Activated T-helper 2 cell treated with anti-CD3 and anti-CD28 coated beads, Interferon-gamma antibody, Interleukin-2, Interleukin-4, amounts not matched to agents 10 μg/mL and 5 μg/mL and 100 μg/mL, durations not matched to agents 14 hours and 24 hours and 36 hours (primary cell): ENCODE results near the gene RAB22A. TPM values are rescaled to one million over a fixed set of nuclear protein-coding genes. Genes with fewer than 3 reads are reported as not detected.

Source experiments
- DNase-seq: peaks from one replicate; pipeline ENCODE4 v3.0.0; 2021; ENCODE audit warnings: low spot score
- H3K27ac Mint-ChIP-seq: one replicate; pipeline ENCODE4 v1.8.0; 2021; ENCODE audit warnings: mixed read lengths
- H3K27me3 Mint-ChIP-seq: one replicate; pipeline ENCODE4 v1.8.0; 2021; ENCODE audit warnings: low read depth, mixed read lengths
- H3K36me3 Mint-ChIP-seq: one replicate; pipeline ENCODE4 v1.8.0; 2021; ENCODE audit warnings: low read depth, mixed read lengths
- H3K4me1 Mint-ChIP-seq: one replicate; pipeline ENCODE4 v1.8.0; 2021; ENCODE audit warnings: low read depth, mixed read lengths
- H3K4me3 Mint-ChIP-seq: one replicate; pipeline ENCODE4 v1.8.0; 2021; ENCODE audit warnings: low read depth, mild to moderate bottlenecking, moderate library complexity, mixed read lengths
- H3K9me3 Mint-ChIP-seq: one replicate; pipeline ENCODE4 v1.8.0; 2021; ENCODE audit warnings: mixed read lengths
- intact Hi-C: fragments of 100-400 bp; cut with micrococcal nuclease; formaldehyde crosslinking; loops from one replicate; pipeline ENCODE4 v1.15.1; 2023
- total RNA-seq: library from RNA; stranded (reverse); gene quantifications from 2 replicates; pipeline ENCODE4 v1.2.3, GENCODE V29; 2022

RAB22A gene
- total RNA-seq, 1 donor from 2014 or later = 16.0 TPM

- Mint-ChIP-seq H3K4me1 (peaks cover 25% of the 10 kb centered on the region), H3K9me3 (no peaks in the 10 kb centered on the region), H3K36me3 (peaks cover 43% of the 10 kb centered on the region), H3K27me3 (no peaks in the 10 kb centered on the region), H3K4me3 (no peak overlapping the region), H3K27ac (peak overlapping the region; percentile 54)
- intact Hi-C loops = no loop called here
- no peak for DNase-seq
Observed at GRCh38 chr20:58286729-58287128, 22.8 kb upstream of the RAB22A start.

GRCh38 chr20:58287638-58288037 lies 21.9 kb upstream of the RAB22A start:
- Mint-ChIP-seq H3K36me3 (peaks cover 43% of the 10 kb centered on the region), H3K27me3 (no peaks in the 10 kb centered on the region), H3K27ac (peak overlapping the region; percentile 58), H3K9me3 (no peaks in the 10 kb centered on the region), H3K4me1 (peaks cover 20% of the 10 kb centered on the region), H3K4me3 (no peak overlapping the region)
- DNase-seq = no peak
- intact Hi-C loops = no loop called here

GRCh38 chr20:58289143-58289542 lies 20.4 kb upstream of the RAB22A start:
- no peaks in the 10 kb centered on the region for H3K27me3 Mint-ChIP-seq
- DNase-seq = no peak
- intact Hi-C loops = no loop called here

GRCh38 chr20:58293453-58293852 lies 16.1 kb upstream of the RAB22A start:
- H3K4me3 Mint-ChIP-seq = no peak overlapping the region
- intact Hi-C loops = no loop called here
- no peak for DNase-seq
- peaks cover 14% of the 10 kb centered on the region for H3K36me3 Mint-ChIP-seq
- no peaks in the 10 kb centered on the region for H3K9me3 Mint-ChIP-seq
- no peaks in the 10 kb centered on the region for H3K27me3 Mint-ChIP-seq
- H3K4me1 Mint-ChIP-seq = peaks cover 12% of the 10 kb centered on the region
- no peak overlapping the region for H3K27ac Mint-ChIP-seq

More at GRCh38 chr20:58289143-58289542, 20.4 kb upstream of the RAB22A start:
- Mint-ChIP-seq H3K36me3 (peaks cover 35% of the 10 kb centered on the region), H3K4me1 (peaks cover 18% of the 10 kb centered on the region), H3K27ac (no peak overlapping the region), H3K4me3 (no peak overlapping the region), H3K9me3 (no peaks in the 10 kb centered on the region)

GRCh38 chr20:58294497-58295455 lies 14.7 kb upstream of the RAB22A start:
- no peak overlapping the region for H3K27ac Mint-ChIP-seq
- no peak for DNase-seq

GRCh38 chr20:58296051-58296837 lies 13.3 kb upstream of the RAB22A start:
- Mint-ChIP-seq H3K27ac (no peak overlapping the region), H3K4me3 (no peak overlapping the region), H3K36me3 (peaks cover 12% of the 10 kb centered on the region), H3K9me3 (no peaks in the 10 kb centered on the region), H3K4me1 (peaks cover 12% of the 10 kb centered on the region), H3K27me3 (no peaks in the 10 kb centered on the region)
- no peak for DNase-seq
- intact Hi-C loops = no loop called here

More at GRCh38 chr20:58294497-58295455, 14.7 kb upstream of the RAB22A start:
- Mint-ChIP-seq H3K4me3 (no peak overlapping the region), H3K27me3 (no peaks in the 10 kb centered on the region), H3K9me3 (no peaks in the 10 kb centered on the region), H3K36me3 (peaks cover 8% of the 10 kb centered on the region), H3K4me1 (peaks cover 12% of the 10 kb centered on the region)
- intact Hi-C loops = no loop called here

GRCh38 chr20:58297394-58297793 lies 12.1 kb upstream of the RAB22A start:
- intact Hi-C loops = no loop called here
- no peak for DNase-seq
- H3K36me3 Mint-ChIP-seq = peaks cover 14% of the 10 kb centered on the region
- no peaks in the 10 kb centered on the region for H3K27me3 Mint-ChIP-seq
- H3K9me3 Mint-ChIP-seq = no peaks in the 10 kb centered on the region
- peaks cover 13% of the 10 kb centered on the region for H3K4me1 Mint-ChIP-seq
- H3K4me3 Mint-ChIP-seq = no peak overlapping the region
- H3K27ac Mint-ChIP-seq = no peak overlapping the region

- no peak for DNase-seq
- no peak overlapping the region for H3K27ac Mint-ChIP-seq
- intact Hi-C loops = no loop called here
- no peaks in the 10 kb centered on the region for H3K9me3 Mint-ChIP-seq
- H3K4me1 Mint-ChIP-seq = peaks cover 27% of the 10 kb centered on the region
- H3K36me3 Mint-ChIP-seq = peaks cover 28% of the 10 kb centered on the region
- H3K4me3 Mint-ChIP-seq = no peak overlapping the region
- H3K27me3 Mint-ChIP-seq = no peaks in the 10 kb centered on the region
Observed at GRCh38 chr20:58300321-58300720, 9.2 kb upstream of the RAB22A start.

GRCh38 chr20:58303547-58303946 lies 6.0 kb upstream of the RAB22A start:
- Mint-ChIP-seq H3K4me3 (no peak overlapping the region), H3K27ac (no peak overlapping the region)
- no peak for DNase-seq

GRCh38 chr20:58305061-58305460 lies 4.5 kb upstream of the RAB22A start:
- Mint-ChIP-seq H3K27me3 (no peaks in the 10 kb centered on the region), H3K9me3 (no peaks in the 10 kb centered on the region), H3K36me3 (peaks cover 35% of the 10 kb centered on the region), H3K27ac (peak overlapping the region; percentile 88), H3K4me3 (no peak overlapping the region), H3K4me1 (peaks cover 47% of the 10 kb centered on the region)
- no peak for DNase-seq
- intact Hi-C loops = loop anchor here (1.0 to 5.0 kb wide), 4 partner anchors 36 to 587 kb away; no protein-coding TSS in a partner anchor

More at GRCh38 chr20:58303547-58303946, 6.0 kb upstream of the RAB22A start:
- H3K27me3 Mint-ChIP-seq = no peaks in the 10 kb centered on the region
- H3K4me1 Mint-ChIP-seq = peaks cover 46% of the 10 kb centered on the region
- H3K36me3 Mint-ChIP-seq = peaks cover 35% of the 10 kb centered on the region
- intact Hi-C loops = no loop called here
- no peaks in the 10 kb centered on the region for H3K9me3 Mint-ChIP-seq

GRCh38 chr20:58306421-58307261 lies 2.9 kb upstream of the RAB22A start:
- intact Hi-C loops = loop anchor here (1.0 to 5.0 kb wide), 5 partner anchors 34 to 586 kb away; no protein-coding TSS in a partner anchor
- Mint-ChIP-seq H3K9me3 (no peaks in the 10 kb centered on the region), H3K36me3 (peaks cover 35% of the 10 kb centered on the region), H3K4me3 (peak overlapping the region; percentile 53), H3K27ac (peak overlapping the region; percentile 88), H3K4me1 (peaks cover 54% of the 10 kb centered on the region), H3K27me3 (no peaks in the 10 kb centered on the region)
- DNase-seq = peak; percentile 59

GRCh38 chr20:58307270-58307669 lies 2.2 kb upstream of the RAB22A start:
- DNase-seq = no peak
- Mint-ChIP-seq H3K27me3 (no peaks in the 10 kb centered on the region), H3K27ac (peak overlapping the region; percentile 88), H3K9me3 (no peaks in the 10 kb centered on the region), H3K36me3 (peaks cover 34% of the 10 kb centered on the region), H3K4me3 (peak overlapping the region; percentile 53), H3K4me1 (peaks cover 55% of the 10 kb centered on the region)
- intact Hi-C loops = loop anchor here (5.0 kb wide), 3 partner anchors 100 to 585 kb away; no protein-coding TSS in a partner anchor
